A549 (cell line): ENCODE data around the gene RUBCN. TPM values are rescaled to one million over a fixed set of nuclear protein-coding genes. Genes with fewer than 3 reads are reported as not detected.

Experiments
- ATAC-seq, 2 experiments: fragments of 200-7000 bp in 1 of 2; fragments of >200 bp in 1 of 2; cut with Nextera tagmentation in 1 of 2; cut with Tn5 transposase in 1 of 2; 3 replicates each; pipeline versions ENCODE4 v1.8.0 to v1.9.1; 2018 to 2020; ENCODE audit warnings: mild to moderate bottlenecking in 1 of 2, moderate library complexity in 1 of 2
- CTCF ChIA-PET: fragments of 300-600 bp; sonication (Branson Sonifier 250); formaldehyde crosslinking; extraction: SDS; loops from one replicate; lab custom pipeline; 2021; ENCODE audit warnings: antibody characterized with exemption, inconsistent platforms; lab: Yijun Ruan, JAX
- POLR2A ChIA-PET: fragments of 350-600 bp; formaldehyde crosslinking; extraction: SDS; loops from one replicate; lab custom pipeline; 2021; ENCODE audit warnings: antibody characterized with exemption, inconsistent platforms; lab: Yijun Ruan, JAX
- DNase-seq, 2 experiments: peaks; one replicate each; pipeline versions ENCODE4 v3.0.0 to v3.0.0-alpha.2; 2011 to 2016; ENCODE audit warnings: low read depth in 1 of 2, low spot score in 1 of 2
- FAIRE-seq: peaks from 2 replicates; lab custom pipeline; 2011; peaks lifted over from hg19 to GRCh38; lab: Jason Lieb, UNC
- H3K27ac ChIP-seq, 2 experiments: fragments of >200 bp; sonication (Bioruptor Twin); formaldehyde crosslinking; 3 replicates each; pipeline ENCODE4 v1.5.1; 2016 to 2017
- H3K4me1 ChIP-seq: fragments of >200 bp; sonication (Bioruptor Twin); formaldehyde crosslinking; 3 replicates; pipeline ENCODE4 v1.6.1; 2016
- H3K4me2 ChIP-seq: fragments of >200 bp; sonication (Bioruptor Twin); formaldehyde crosslinking; 3 replicates; pipeline ENCODE4 v1.6.1; 2016
- H3K4me3 ChIP-seq: fragments of >200 bp; sonication (Bioruptor Twin); formaldehyde crosslinking; 3 replicates; pipeline ENCODE4 v1.5.1; 2016
- H3K9me3 ChIP-seq: fragments of >200 bp; sonication (Bioruptor Twin); formaldehyde crosslinking; 3 replicates; pipeline ENCODE4 v1.6.1; 2016
- ATOH8 ChIP-seq: fragments of 250-450 bp; sonication (Bioruptor Pico); IDR thresholded peaks from 2 replicates; pipeline ENCODE4 v1.5.0; 2020; ENCODE audit warnings: low read depth, mild to moderate bottlenecking, moderate library complexity
- BCL3 ChIP-seq: fragments of >200 bp; sonication (Bioruptor Twin); formaldehyde crosslinking; IDR thresholded peaks from 3 replicates; pipeline ENCODE4 v1.6.1; 2016
- ELK1 ChIP-seq: fragments of 150-350 bp; IDR thresholded peaks from 2 replicates; pipeline ENCODE4 v1.6.1; 2014; ENCODE audit warnings: low read depth, mild to moderate bottlenecking, low read length
- EP300 ChIP-seq, 2 experiments: fragments of >200 bp; sonication (Bioruptor Twin); formaldehyde crosslinking; IDR thresholded peaks; 2 replicates in 1 of 2; 3 replicates in 1 of 2; pipeline ENCODE4 v1.6.1; 2016 to 2017
- ESRRA ChIP-seq: fragments of 150-350 bp; IDR thresholded peaks from 2 replicates; pipeline ENCODE4 v1.6.1; 2014; ENCODE audit warnings: mild to moderate bottlenecking, low read length, borderline replicate concordance
- FOSL2 ChIP-seq, 2 experiments: fragments of 450-650 bp in 1 of 2; fragments of >200 bp in 1 of 2; sonication (Bioruptor Twin) in 1 of 2; formaldehyde crosslinking; IDR thresholded peaks; 2 replicates each; pipeline versions ENCODE4 v1.5.0 to v1.6.1; 2016 to 2020; ENCODE audit warnings: mild to moderate bottlenecking in 1 of 2, moderate library complexity in 1 of 2
- HEYL ChIP-seq: fragments of 250-450 bp; sonication (Bioruptor Pico); IDR thresholded peaks from 2 replicates; pipeline ENCODE4 v1.8.0; 2021; ENCODE audit warnings: mild to moderate bottlenecking, moderate library complexity
- HOXB13 ChIP-seq: fragments of 250-450 bp; sonication (Bioruptor Pico); IDR thresholded peaks from 2 replicates; pipeline ENCODE4 v1.5.0; 2020; ENCODE audit warnings: low read depth, mild to moderate bottlenecking, moderate library complexity
- JUN ChIP-seq, 2 experiments: fragments of >200 bp; sonication (Bioruptor Twin); formaldehyde crosslinking; IDR thresholded peaks; 2 replicates in 1 of 2; 3 replicates in 1 of 2; pipeline ENCODE4 v1.6.1; 2016 to 2017
- JUNB ChIP-seq: fragments of >200 bp; sonication (Bioruptor Twin); formaldehyde crosslinking; IDR thresholded peaks from 2 replicates; pipeline ENCODE4 v1.6.1; 2016
- MAFK ChIP-seq: fragments of 450-650 bp; IDR thresholded peaks from 2 replicates; pipeline ENCODE4 v1.6.1; 2014; ENCODE audit not compliant: partially characterized antibody
- MAX ChIP-seq: IDR thresholded peaks from 2 replicates; pipeline ENCODE4 v1.6.1; 2012
- NFE2L2 ChIP-seq: fragments of 150-350 bp; conservative IDR thresholded peaks from 2 replicates; pipeline ENCODE4 v1.6.1; 2014; ENCODE audit warnings: low read length
- PHF8 ChIP-seq: fragments of 200-600 bp; sonication (generic); IDR thresholded peaks from 2 replicates; pipeline ENCODE4 v1.6.1; 2016; ENCODE audit warnings: low read depth, mild to moderate bottlenecking, antibody characterized with exemption, moderate library complexity, borderline replicate concordance
- TP53 ChIP-seq: fragments of 250-450 bp; sonication (Bioruptor Pico); IDR thresholded peaks from 2 replicates; pipeline ENCODE4 v1.5.0; 2021; ENCODE audit warnings: mild to moderate bottlenecking, moderate library complexity
- WGBS: methylation state at CpG from one replicate; pipeline ENCODE4 v1.1.6; 2017; ENCODE audit errors: missing lambda C conversion rate; 5-methylcytosine and 5-hydroxymethylcytosine counted together
- polyA plus RNA-seq, 4 experiments: library from polyadenylated mRNA; depleted of rRNA in 3 of 4; stranded (reverse); fragments of >200 nt; fragmentation: RNase III in 1 of 4; extraction: RNeasy Plus Mini Kit Qiagen cat#74134 plus additional on column Dnase treatment in 1 of 4; gene quantifications; 2 replicates in 3 of 4; 3 replicates in 1 of 4; pipeline ENCODE4 v1.2.3, GENCODE V29; 2011 to 2017
- TF ChIP-seq, protein P1 (sequence below): IDR thresholded peaks from 2 replicates; pipeline ENCODE4 v1.6.1; 2012; ENCODE audit warnings: low read depth, borderline replicate concordance

Gene RUBCN
- polyA plus RNA-seq, 2 of the 4 experiments (the other 2 are of a cell fraction), result 6.5 to 8.2 TPM

- ATAC-seq (peak; percentile 97 to 100), FAIRE-seq (no peak), DNase-seq (peak; percentile 67 to 92)
- peaks cover 34% of the 10 kb centered on the region for H3K4me1 ChIP-seq
- peak overlapping the region; percentile 68 for H3K4me2 ChIP-seq
- POLR2A ChIA-PET, result interaction anchor here (0.6 kb wide), 1 partner anchor 30 kb away, joined by 3 read pairs; no protein-coding TSS in a partner anchor
- H3K27ac ChIP-seq, result peak overlapping the region; percentile 86 to 91
- peaks cover 14% of the 10 kb centered on the region for H3K9me3 ChIP-seq
- H3K4me3 ChIP-seq, result no peak overlapping the region
- CTCF ChIA-PET, result interaction anchor here (0.9 kb wide), 1 partner anchor 32 kb away, joined by 3 read pairs; no protein-coding TSS in a partner anchor
- TF ChIP-seq NFE2L2, result peak; percentile 57
- TF ChIP-seq ESRRA, result no peak
- TF ChIP-seq ELK1, result no peak
- TF ChIP-seq JUNB, result peak; percentile 58
- no peak for TF ChIP-seq BCL3
- TF ChIP-seq MAX, result peak; percentile 70
- peak; percentile 36; the same call in 1 of the 2 replicates for TF ChIP-seq HOXB13 (CRISPR knock-in tag)
- peak; percentile 76 for TF ChIP-seq MAFK
- peak in 1 of 2 experiments; percentile 24; a peak in 1 of 5 replicates for TF ChIP-seq JUN (IDR thresholded peaks at IDR 0.05)
- peak; percentile 67 for TF ChIP-seq FOSL2 (IDR thresholded peaks at IDR 0.05)
- peak; percentile 92 for TF ChIP-seq FOSL2 (CRISPR knock-in tag; IDR thresholded peaks at IDR 0.05)
- TF ChIP-seq, all 56 proteins: peak for 7
- 13% methylated on average over 8 of the region's 8 CpGs for WGBS
These were observed 17.8 kb downstream of the RUBCN start for GRCh38 chr3:197718891-197719290.

DNA sequence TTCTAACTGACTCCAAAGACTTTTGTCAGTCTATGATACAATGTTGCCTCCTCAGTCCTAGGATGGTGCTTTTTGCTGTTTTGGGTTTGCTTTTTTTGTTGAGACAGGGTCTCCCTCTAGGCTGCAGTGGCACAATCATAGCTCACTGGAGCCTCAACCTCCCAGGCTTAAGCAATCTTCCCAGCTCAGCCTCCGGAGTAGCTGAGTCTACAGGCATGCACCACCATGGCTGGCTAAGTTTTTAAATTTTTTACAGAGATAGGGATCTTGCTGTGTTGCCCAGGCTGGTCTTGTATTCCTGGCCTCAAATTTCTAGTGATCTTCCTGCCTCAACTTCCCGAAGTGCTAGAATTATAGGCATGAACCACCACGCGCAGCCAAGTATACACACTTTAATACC is 22.5 kb downstream of the RUBCN start:
- FAIRE-seq (no peak), DNase-seq (no peak), ATAC-seq (no peak)
- ChIA-PET POLR2A (no interaction called here), CTCF (interaction anchor here (1.2 kb wide), 1 partner anchor 38 kb away, joined by 3 read pairs; no protein-coding TSS in a partner anchor)
- WGBS, result 44% methylated on average over 4 of the region's 4 CpGs
- no peaks in the 10 kb centered on the region for H3K9me3 ChIP-seq
- no peak overlapping the region for H3K4me2 ChIP-seq
- peak overlapping the region; percentile 86 to 95; a peak in 4 of 6 replicates for H3K27ac ChIP-seq
- peaks cover 52% of the 10 kb centered on the region for H3K4me1 ChIP-seq
- H3K4me3 ChIP-seq, result no peak overlapping the region
- TF ChIP-seq TP53 (CRISPR knock-in tag) (no peak), ATOH8 (CRISPR knock-in tag) (no peak), EP300 (IDR thresholded peaks at IDR 0.05) (no peak), HEYL (CRISPR knock-in tag) (no peak), PHF8 (no peak)
- TF ChIP-seq, protein P1, sequence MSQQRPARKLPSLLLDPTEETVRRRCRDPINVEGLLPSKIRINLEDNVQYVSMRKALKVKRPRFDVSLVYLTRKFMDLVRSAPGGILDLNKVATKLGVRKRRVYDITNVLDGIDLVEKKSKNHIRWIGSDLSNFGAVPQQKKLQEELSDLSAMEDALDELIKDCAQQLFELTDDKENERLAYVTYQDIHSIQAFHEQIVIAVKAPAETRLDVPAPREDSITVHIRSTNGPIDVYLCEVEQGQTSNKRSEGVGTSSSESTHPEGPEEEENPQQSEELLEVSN, result no peak

GRCh38 chr3:197713477-197713822 is 23.3 kb downstream of the RUBCN start:
- FAIRE-seq (no peak), ATAC-seq (no peak), DNase-seq (no peak)
- H3K4me1 ChIP-seq, result peaks cover 44% of the 10 kb centered on the region
- H3K4me2 ChIP-seq, result peak overlapping the region; percentile 79
- CTCF ChIA-PET, result interaction anchor here (1.2 kb wide), 1 partner anchor 38 kb away, joined by 3 read pairs; no protein-coding TSS in a partner anchor
- POLR2A ChIA-PET, result interaction anchor here (0.6 kb wide), 1 partner anchor 159 kb away, joined by 3 read pairs; no protein-coding TSS in a partner anchor
- peak overlapping the region; percentile 86 to 95 for H3K27ac ChIP-seq
- H3K9me3 ChIP-seq, result no peaks in the 10 kb centered on the region
- no peak overlapping the region for H3K4me3 ChIP-seq
- WGBS, result 81% methylated on average over 4 of the region's 4 CpGs
- TF ChIP-seq BCL3, result no peak
